Right lobe of liver (tissue), 6 donors: ENCODE results near the gene ARMH4. TPM values are rescaled to one million over a fixed set of nuclear protein-coding genes. Genes with fewer than 3 reads are reported as not detected.

ENCODE experiments used
- ATAC-seq, 4 donors: fragments of 200-7000 bp; cut with Tn5 transposase; one replicate each; pipeline ENCODE4 v1.9.1; 2020; ENCODE audit warnings: mild to moderate bottlenecking in 4 of 4, moderate library complexity in 4 of 4
- DNase-seq, 3 donors: peaks; one replicate each; pipeline ENCODE4 v3.0.0-alpha.2; 2020
- H3K27ac ChIP-seq, 3 donors: fragments of 200-600 bp; one replicate each; pipeline ENCODE4 v1.8.0; 2022
- H3K27me3 ChIP-seq, 2 donors: fragments of 200-600 bp; one replicate each; pipeline ENCODE4 v1.8.0; 2022
- H3K36me3 ChIP-seq, 4 donors: fragments of 200-600 bp; sonication (generic) in 1 of 4; one replicate each; pipeline versions ENCODE4 v1.5.1 to v1.8.0; 2017 to 2022; ENCODE audit warnings: control low read depth in 1 of 4
- H3K4me1 ChIP-seq, 4 donors: fragments of 200-600 bp; sonication (generic) in 1 of 4; one replicate each; pipeline versions ENCODE4 v1.5.1 to v1.8.0; 2017 to 2022; ENCODE audit warnings: control low read depth in 1 of 4
- H3K4me3 ChIP-seq, 3 donors: fragments of 200-600 bp; one replicate each; pipeline ENCODE4 v1.8.0; 2022
- H3K9me3 ChIP-seq, 4 donors: fragments of 200-600 bp; sonication (generic) in 1 of 4; one replicate each; pipeline versions ENCODE4 v1.5.1 to v1.8.0; 2017 to 2022; ENCODE audit warnings: control low read depth in 1 of 4
- POLR2A ChIP-seq: fragments of 450-650 bp; IDR thresholded peaks from one replicate; pipeline ENCODE4 v1.6.1; 2017; ENCODE audit warnings: antibody characterized with exemption, mild to moderate bottlenecking
- WGBS: methylation state at CpG from one replicate; pipeline ENCODE4 v1.1.6; 2018; ENCODE audit warnings: low coverage, low lambda C conversion rate; ENCODE audit not compliant: insufficient coverage; ENCODE audit errors: missing lambda C conversion rate; 5-methylcytosine and 5-hydroxymethylcytosine counted together
- intact Hi-C, 2 donors: fragments of 100-400 bp; cut with DNase I; formaldehyde crosslinking; loops; one replicate each; pipeline versions ENCODE4 v1.11.2 to v1.14.1; 2022
- total RNA-seq, 6 experiments: library from RNA; depleted of rRNA in 2 of 6; stranded (reverse); fragments of >200 nt in 2 of 6; fragmentation: NEBNext Ultra II Directional in 3 of 6; extraction: Animal tissue kit (Norgen Biotek cat#: 25700) in 3 of 6; gene quantifications; one replicate each; pipeline versions ENCODE4 v1.1.0 to v1.2.4, GENCODE V29; 2016 to 2023
- TF ChIP-seq, protein P1 (sequence below), 4 donors: fragments of 200-600 bp in 3 of 4; fragments of 450-650 bp in 1 of 4; IDR thresholded peaks; one replicate each; pipeline versions ENCODE4 v1.5.1 to v1.8.0; 2016 to 2022; ENCODE audit warnings: antibody characterized with exemption in 4 of 4, mild to moderate bottlenecking in 2 of 4
- donor health status: DM: no; HTN: yes; CAD: no.
- donor health status: DM: no; HTN: no; CAD: no.
- donor health status: DM: no; HTN: no; CAD: no.
- donor health status: DM: no; HTN: yes; CAD: no.
- donor health status: DM: no; HTN: yes; CAD: no.

The ARMH4 gene
- total RNA-seq, 6 experiments from 2014 or later = 0.25 to 2.1 (median 0.62) TPM

GRCh38 chr14:58107041-58107440, 45.0 kb downstream of the ARMH4 start:
- H3K9me3 ChIP-seq = no peaks in the 10 kb centered on the region
- DNase-seq = no peak
- H3K27ac ChIP-seq = no peak overlapping the region
- no peaks in the 10 kb centered on the region for H3K27me3 ChIP-seq
- ATAC-seq = no peak
- H3K4me3 ChIP-seq = no peak overlapping the region
- no peaks in the 10 kb centered on the region for H3K4me1 ChIP-seq
- H3K36me3 ChIP-seq = no peaks in the 10 kb centered on the region
- TF ChIP-seq, protein P1, sequence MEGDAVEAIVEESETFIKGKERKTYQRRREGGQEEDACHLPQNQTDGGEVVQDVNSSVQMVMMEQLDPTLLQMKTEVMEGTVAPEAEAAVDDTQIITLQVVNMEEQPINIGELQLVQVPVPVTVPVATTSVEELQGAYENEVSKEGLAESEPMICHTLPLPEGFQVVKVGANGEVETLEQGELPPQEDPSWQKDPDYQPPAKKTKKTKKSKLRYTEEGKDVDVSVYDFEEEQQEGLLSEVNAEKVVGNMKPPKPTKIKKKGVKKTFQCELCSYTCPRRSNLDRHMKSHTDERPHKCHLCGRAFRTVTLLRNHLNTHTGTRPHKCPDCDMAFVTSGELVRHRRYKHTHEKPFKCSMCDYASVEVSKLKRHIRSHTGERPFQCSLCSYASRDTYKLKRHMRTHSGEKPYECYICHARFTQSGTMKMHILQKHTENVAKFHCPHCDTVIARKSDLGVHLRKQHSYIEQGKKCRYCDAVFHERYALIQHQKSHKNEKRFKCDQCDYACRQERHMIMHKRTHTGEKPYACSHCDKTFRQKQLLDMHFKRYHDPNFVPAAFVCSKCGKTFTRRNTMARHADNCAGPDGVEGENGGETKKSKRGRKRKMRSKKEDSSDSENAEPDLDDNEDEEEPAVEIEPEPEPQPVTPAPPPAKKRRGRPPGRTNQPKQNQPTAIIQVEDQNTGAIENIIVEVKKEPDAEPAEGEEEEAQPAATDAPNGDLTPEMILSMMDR (IDR thresholded peaks at IDR 0.05) = no peak
- no peak for TF ChIP-seq POLR2A
- intact Hi-C loops = loop anchor here in 1 of 2 donors (10.0 kb wide), 1 partner anchor 48 kb away; the partner anchor contains the start of gene ARMH4
- WGBS = 62% methylated on average over 1 of the region's 1 CpG

DNA sequence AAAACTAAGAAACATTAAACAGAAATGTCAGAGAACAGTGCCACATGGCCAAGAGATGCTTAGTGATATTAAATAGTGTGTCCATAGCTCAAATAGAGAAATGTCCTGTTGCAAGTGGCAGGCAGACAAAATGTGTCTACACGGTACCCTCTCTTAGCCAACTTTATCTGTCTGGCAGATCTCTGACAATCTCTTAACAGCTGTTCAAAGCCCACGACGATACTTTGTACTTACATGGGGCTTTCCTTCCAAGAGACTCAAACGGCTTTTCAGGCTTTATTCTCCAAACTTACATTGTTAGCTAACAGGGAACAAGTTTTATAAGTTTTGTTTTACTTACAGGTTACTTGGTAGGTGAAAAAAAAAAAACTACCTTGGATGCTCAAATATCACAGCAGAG, 45.6 kb downstream of the ARMH4 start:
- Histone ChIP-seq H3K27ac (no peak overlapping the region), H3K36me3 (no peaks in the 10 kb centered on the region), H3K27me3 (no peaks in the 10 kb centered on the region), H3K4me3 (no peak overlapping the region), H3K9me3 (no peaks in the 10 kb centered on the region), H3K4me1 (no peaks in the 10 kb centered on the region)
- DNase-seq = no peak
- WGBS = 15% methylated on average over 4 of the region's 4 CpGs
- intact Hi-C loops = loop anchor here in 1 of 2 donors (10.0 kb wide), 1 partner anchor 48 kb away; the partner anchor contains the start of gene ARMH4
- no peak for ATAC-seq
- TF ChIP-seq POLR2A = no peak
- TF ChIP-seq, protein P1 (IDR thresholded peaks at IDR 0.05) = no peak

GRCh38 chr14:58104808-58105207, 47.2 kb downstream of the ARMH4 start:
- Histone ChIP-seq H3K36me3 (no peaks in the 10 kb centered on the region), H3K27me3 (no peaks in the 10 kb centered on the region), H3K27ac (no peak overlapping the region), H3K9me3 (no peaks in the 10 kb centered on the region), H3K4me1 (no peaks in the 10 kb centered on the region), H3K4me3 (no peak overlapping the region)
- WGBS = 31% methylated on average over 2 of the region's 2 CpGs
- intact Hi-C loops = loop anchor here in 1 of 2 donors (10.0 kb wide), 1 partner anchor 50 kb away; the partner anchor contains the start of gene ARMH4
- DNase-seq (no peak), ATAC-seq (peak in 1 of 4 donors; percentile 52)
- TF ChIP-seq, protein P1 (IDR thresholded peaks at IDR 0.05) = no peak
- no peak for TF ChIP-seq POLR2A

DNA sequence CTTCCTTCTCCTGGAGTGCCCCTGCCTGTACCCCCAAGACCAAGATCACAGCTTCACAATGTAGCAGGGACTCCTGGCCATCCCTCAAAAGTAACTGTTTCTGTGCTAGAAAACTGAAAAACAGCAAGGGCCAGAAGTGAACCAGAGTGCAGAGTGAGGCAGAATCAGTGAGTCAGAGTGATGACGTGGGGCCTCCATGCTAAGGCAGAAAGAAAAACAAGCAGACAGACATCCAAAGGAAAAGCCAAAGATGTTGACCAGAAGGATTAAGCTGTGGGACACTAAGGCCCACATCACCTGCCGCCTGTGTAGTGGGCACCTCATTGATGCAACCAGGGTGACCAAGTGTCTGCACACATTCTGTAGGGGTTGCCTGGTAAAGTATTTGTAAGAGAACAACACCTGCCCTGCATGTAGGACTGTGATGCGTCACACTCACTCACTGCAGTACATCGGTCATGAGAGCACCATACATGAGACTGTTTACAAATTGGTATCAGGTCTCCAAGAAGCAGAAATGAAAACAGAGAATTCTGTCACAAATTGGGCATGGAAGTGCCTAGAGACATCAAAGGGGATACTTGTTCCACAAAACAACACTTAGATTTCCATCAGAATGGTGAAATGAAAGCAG, 51.2 kb downstream of the ARMH4 start:
- Histone ChIP-seq H3K36me3 (no peaks in the 10 kb centered on the region), H3K27ac (no peak overlapping the region), H3K9me3 (no peaks in the 10 kb centered on the region), H3K4me1 (no peaks in the 10 kb centered on the region), H3K4me3 (no peak overlapping the region), H3K27me3 (no peaks in the 10 kb centered on the region)
- ATAC-seq = no peak
- no peak for DNase-seq
- 79% methylated on average over 4 of the region's 4 CpGs for WGBS
- TF ChIP-seq, protein P1 (IDR thresholded peaks at IDR 0.05) = no peak
- TF ChIP-seq POLR2A = no peak
- intact Hi-C loops = loop anchor here in 1 of 2 donors (10.0 kb wide), 1 partner anchor 54 kb away; the partner anchor contains the start of gene ARMH4
